Measurements from ENCODE around the gene ERP29.
"Not testable (repeated sequence)": the region's sequence is repeated elsewhere in the genome, so short reads cannot be mapped to it uniquely, and the experiment has no call there.

ERP29 gene

DNA sequence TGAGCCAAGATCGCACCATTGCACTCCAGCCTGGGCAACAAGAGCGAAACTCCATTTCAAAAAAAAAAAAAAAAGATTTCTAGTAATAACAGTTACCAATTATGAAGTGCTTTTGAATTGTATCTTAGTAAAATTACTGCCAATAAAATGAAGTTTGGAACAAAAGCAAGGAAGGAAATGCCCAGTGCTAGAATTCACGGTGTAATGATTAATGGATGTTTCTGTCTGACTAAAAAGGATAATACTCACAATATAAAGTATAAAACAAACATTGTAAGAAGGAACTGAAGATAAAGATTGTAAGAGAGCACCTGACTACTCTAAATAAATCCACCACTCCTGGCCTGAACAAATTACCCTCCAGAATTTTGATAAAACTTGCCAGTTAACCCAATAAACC is 4.3 kb upstream of the ERP29 start:
- Histone ChIP-seq H3K9ac (ENCODE audit: low read length) (no peak overlapping the region), H2AFZ (ENCODE audit: low read length) (no peak overlapping the region), H3K9me2 (replicated peaks; ENCODE audit: insufficient read depth, low read length) (no peaks in the 10 kb centered on the region), H3K4me3 (ENCODE audit: low read length) (no peak overlapping the region), H3K36me3 (replicated peaks; ENCODE audit: insufficient read depth, low read length) (no peaks in the 10 kb centered on the region), H3K4me1 (ENCODE audit: low read length) (peaks cover 26% of the 10 kb centered on the region), H4K20me1 (ENCODE audit: insufficient read depth, low read length) (no peaks in the 10 kb centered on the region), H3K27me3 (replicated peaks; ENCODE audit: insufficient read depth, low read length) (no peaks in the 10 kb centered on the region), H3K79me2 (ENCODE audit: low read length) (peaks cover 11% of the 10 kb centered on the region), H3K9me3 (replicated peaks; ENCODE audit: insufficient read depth, low read length) (no peaks in the 10 kb centered on the region), H3K4me2 (ENCODE audit: low read depth, low read length) (no peak overlapping the region), H3K27ac (ENCODE audit: low read length) (no peak overlapping the region), H3F3A (ENCODE audit: insufficient read depth, low read length) (peaks cover 16% of the 10 kb centered on the region; the same call in 1 of the 2 replicates)
- no peak for DNase-seq
- TF ChIP-seq, protein P1, sequence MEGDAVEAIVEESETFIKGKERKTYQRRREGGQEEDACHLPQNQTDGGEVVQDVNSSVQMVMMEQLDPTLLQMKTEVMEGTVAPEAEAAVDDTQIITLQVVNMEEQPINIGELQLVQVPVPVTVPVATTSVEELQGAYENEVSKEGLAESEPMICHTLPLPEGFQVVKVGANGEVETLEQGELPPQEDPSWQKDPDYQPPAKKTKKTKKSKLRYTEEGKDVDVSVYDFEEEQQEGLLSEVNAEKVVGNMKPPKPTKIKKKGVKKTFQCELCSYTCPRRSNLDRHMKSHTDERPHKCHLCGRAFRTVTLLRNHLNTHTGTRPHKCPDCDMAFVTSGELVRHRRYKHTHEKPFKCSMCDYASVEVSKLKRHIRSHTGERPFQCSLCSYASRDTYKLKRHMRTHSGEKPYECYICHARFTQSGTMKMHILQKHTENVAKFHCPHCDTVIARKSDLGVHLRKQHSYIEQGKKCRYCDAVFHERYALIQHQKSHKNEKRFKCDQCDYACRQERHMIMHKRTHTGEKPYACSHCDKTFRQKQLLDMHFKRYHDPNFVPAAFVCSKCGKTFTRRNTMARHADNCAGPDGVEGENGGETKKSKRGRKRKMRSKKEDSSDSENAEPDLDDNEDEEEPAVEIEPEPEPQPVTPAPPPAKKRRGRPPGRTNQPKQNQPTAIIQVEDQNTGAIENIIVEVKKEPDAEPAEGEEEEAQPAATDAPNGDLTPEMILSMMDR (IDR thresholded peaks at IDR 0.05; ENCODE audit: low read length) = no peak
- TF ChIP-seq EZH2 (optimal IDR thresholded peaks at IDR 0.05; ENCODE audit: low read depth, low read length) (no peak), EZH2phosphoT487 (IDR thresholded peaks at IDR 0.05; ENCODE audit: low read length) (no peak)

DNA sequence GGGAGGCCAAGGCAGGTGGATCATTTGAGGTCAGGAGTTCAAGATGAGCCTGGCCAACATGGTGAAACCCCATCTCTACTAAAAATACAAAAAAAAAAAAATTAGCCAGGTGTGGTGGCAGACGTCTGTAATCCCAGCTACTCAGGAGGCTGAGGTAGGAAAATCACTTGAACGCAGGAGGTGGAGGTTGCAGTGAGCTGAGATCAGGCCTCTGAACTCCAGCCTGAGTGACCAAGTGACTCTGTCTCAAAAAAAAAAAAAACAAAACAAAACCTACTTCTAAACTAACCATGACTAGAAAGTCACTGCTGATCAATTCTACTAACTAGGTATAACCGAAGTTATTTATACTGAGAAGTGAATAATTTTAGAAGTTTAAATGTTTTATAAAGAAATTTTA is 3.6 kb upstream of the ERP29 start:
- H3K36me3 ChIP-seq (replicated peaks; ENCODE audit: insufficient read depth, low read length); H4K20me1 ChIP-seq (ENCODE audit: insufficient read depth, low read length); H2AFZ ChIP-seq (ENCODE audit: low read length); H3K9ac ChIP-seq (ENCODE audit: low read length); H3K4me2 ChIP-seq (ENCODE audit: low read depth, low read length); H3K9me3 ChIP-seq (replicated peaks; ENCODE audit: insufficient read depth, low read length); H3K4me3 ChIP-seq (ENCODE audit: low read length); H3K9me2 ChIP-seq (replicated peaks; ENCODE audit: insufficient read depth, low read length); H3K27me3 ChIP-seq (replicated peaks; ENCODE audit: insufficient read depth, low read length): not testable (repeated sequence)
- H3K4me1 ChIP-seq (ENCODE audit: low read length) = peaks cover 26% of the 10 kb centered on the region
- peak overlapping the region; percentile 34; the same call in 1 of the 2 replicates for H3K27ac ChIP-seq (ENCODE audit: low read length)
- peaks cover 23% of the 10 kb centered on the region for H3F3A ChIP-seq (ENCODE audit: insufficient read depth, low read length)
- peaks cover 12% of the 10 kb centered on the region for H3K79me2 ChIP-seq (ENCODE audit: low read length)
- peak; percentile 36 for DNase-seq

DNA sequence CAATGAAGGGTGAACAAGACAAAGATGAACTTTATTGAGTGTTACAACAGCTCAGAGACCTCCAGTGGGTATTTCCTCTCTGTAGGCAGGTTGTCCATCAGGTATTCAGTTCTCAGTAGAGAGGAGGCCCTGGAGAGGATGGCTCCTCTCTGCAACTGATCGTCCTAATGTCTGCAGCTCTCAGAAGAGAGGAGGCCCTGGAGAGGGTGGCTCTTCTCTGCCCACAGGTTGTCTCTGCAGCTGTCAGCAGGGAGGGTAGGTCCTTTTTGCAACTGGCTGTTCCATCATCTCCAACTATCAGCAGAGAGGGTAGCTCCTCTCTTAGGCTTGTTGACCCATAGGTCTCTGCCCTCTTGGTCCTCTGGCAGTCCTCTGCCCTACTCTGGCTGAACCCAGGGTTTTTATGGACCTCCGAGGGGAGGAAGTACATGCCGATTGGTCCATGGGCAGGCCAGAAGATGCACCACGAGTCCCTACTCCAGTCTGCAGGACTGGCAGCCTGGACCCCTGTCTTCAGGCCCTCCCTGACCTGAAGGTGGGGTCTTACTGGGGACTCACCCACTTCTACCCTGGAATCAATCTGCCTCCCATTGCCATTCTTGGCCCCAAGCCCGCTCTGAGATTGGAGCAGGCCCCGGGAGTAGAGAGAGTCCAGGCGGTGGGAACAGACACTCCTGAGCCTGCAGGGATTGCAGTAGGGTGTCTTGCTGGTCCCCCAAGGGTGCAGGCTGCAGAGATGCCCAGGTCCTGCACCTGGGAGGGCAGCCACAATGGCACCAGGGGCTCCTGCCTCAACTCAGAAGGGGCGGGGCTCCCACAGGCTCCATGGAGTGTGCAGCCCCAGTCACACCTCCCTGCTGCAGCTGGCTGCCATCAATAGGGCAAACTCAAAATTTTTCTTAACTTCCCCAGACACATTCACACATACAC is 2.5 kb upstream of the ERP29 start:
- Histone ChIP-seq H3K4me3 (ENCODE audit: low read length) (no peak overlapping the region), H3K4me2 (ENCODE audit: low read depth, low read length) (no peak overlapping the region)

More for the DNA sequence above, 2.5 kb upstream of the ERP29 start:
- Histone ChIP-seq H3K79me2 (ENCODE audit: low read length) (peaks cover 18% of the 10 kb centered on the region), H3K27me3 (replicated peaks; ENCODE audit: insufficient read depth, low read length) (no peaks in the 10 kb centered on the region), H2AFZ (ENCODE audit: low read length) (no peak overlapping the region), H3K9ac (ENCODE audit: low read length) (no peak overlapping the region), H3F3A (ENCODE audit: insufficient read depth, low read length) (peaks cover 24% of the 10 kb centered on the region), H3K27ac (ENCODE audit: low read length) (peak overlapping the region; percentile 34; the same call in 1 of the 2 replicates), H4K20me1 (ENCODE audit: insufficient read depth, low read length) (no peaks in the 10 kb centered on the region), H3K4me1 (ENCODE audit: low read length) (peaks cover 30% of the 10 kb centered on the region), H3K9me3 (replicated peaks; ENCODE audit: insufficient read depth, low read length) (no peaks in the 10 kb centered on the region), H3K9me2 (replicated peaks; ENCODE audit: insufficient read depth, low read length) (no peaks in the 10 kb centered on the region), H3K36me3 (replicated peaks; ENCODE audit: insufficient read depth, low read length) (peaks cover under 1% of the 10 kb centered on the region; the same call in 1 of the 2 replicates)
- TF ChIP-seq EZH2 (optimal IDR thresholded peaks at IDR 0.05; ENCODE audit: low read depth, low read length) = no peak
- no peak for TF ChIP-seq EZH2phosphoT487 (IDR thresholded peaks at IDR 0.05; ENCODE audit: low read length)
- TF ChIP-seq, protein P1 (IDR thresholded peaks at IDR 0.05; ENCODE audit: low read length) = no peak
- no peak for DNase-seq

Measured in MM.1S (cell line).